Measurements from ENCODE around the gene STRN. TPM values are rescaled to one million over a fixed set of nuclear protein-coding genes. Genes with fewer than 3 reads are reported as not detected.

STRN gene
- total RNA-seq (10 to 100 TPM; 23.0 to 35.0 (median 30.9) TPM), polyA plus RNA-seq (10 to 100 TPM; 12.4 to 12.9 TPM), total RNA-seq (59.5 reads per million, percentile 75 among the genes with 10 or more reads in this experiment)

- ChIA-PET CTCF (interaction anchor here (0.6 to 1.3 kb wide), 3 partner anchors 8 to 917 kb away, joined by 4 to 5 read pairs (median 4); no protein-coding TSS in a partner anchor), POLR2A (interaction anchor here (0.6 to 1.6 kb wide), 15 partner anchors 10 to 1785 kb away, joined by 3 to 12 read pairs (median 3); partner anchors contain the start of genes GPATCH11, HEATR5B and SRSF7)
- peaks cover 35 to 57% (median 48%) of the 10 kb centered on the region in 7 donors for H3K4me1 Mint-ChIP-seq
Observed at GRCh38 chr2:36966370-36967235, at the start of gene STRN. Gene STRN, minus strand, starts transcription at chr2:36966536. Its CDS starts 73 bp downstream, at chr2:36966463.

GRCh38 chr2:37013315-37013641 is 46.9 kb upstream of the STRN start:
- Mint-ChIP-seq H3K9me3 (no peaks in the 10 kb centered on the region), H3K27ac (peak overlapping the region in 5 of 9 donors; percentile 30 to 85 (median 80)), H3K4me1 (peaks cover 4 to 31% (median 20%) of the 10 kb centered on the region in 7 donors), H3K36me3 (peaks cover 19 to 42% (median 30%) of the 10 kb centered on the region in 5 donors), H3K4me3 (peak overlapping the region in 5 of 10 donors; percentile 32 to 69 (median 56)), H3K27me3 (no peaks in the 10 kb centered on the region)
- H3K9me3 ChIP-seq (ENCODE audit: control insufficient read depth in 2 of 3, low read length in 3 of 3) = no peaks in the 10 kb centered on the region
- intact Hi-C loops (cut with micrococcal nuclease) = no loop called here
- no peak for ATAC-seq
- DNase-seq = no peak
- no peak overlapping the region for H3K4me3 ChIP-seq (ENCODE audit: low read length)
- ChIA-PET CTCF (no interaction called here), POLR2A (no interaction called here)
- H3K27me3 ChIP-seq (ENCODE audit: control insufficient read depth in 2 of 2, insufficient read depth in 2 of 2, low read length in 2 of 2) = no peaks in the 10 kb centered on the region
- H3K4me1 ChIP-seq (ENCODE audit: control insufficient read depth in 2 of 2, insufficient read depth in 2 of 2, low read length in 2 of 2) = no peaks in the 10 kb centered on the region
- H3K27ac ChIP-seq (ENCODE audit: low read depth, low read length) = peak overlapping the region; percentile 40
- H3K36me3 ChIP-seq (ENCODE audit: control insufficient read depth in 2 of 3, insufficient read depth in 3 of 3, low read length in 3 of 3) = peaks cover 7 to 58% (median 19%) of the 10 kb centered on the region in 3 experiments

More at GRCh38 chr2:36966370-36967235, at the start of gene STRN:
- peaks cover 0 to 12% (median 5%) of the 10 kb centered on the region in 5 donors for H3K36me3 Mint-ChIP-seq
- H3K27ac ChIP-seq (ENCODE audit: low read depth, low read length) = peak within 1 kb of the TSS; percentile 90
- no peaks in the 10 kb centered on the region for H3K27me3 ChIP-seq (ENCODE audit: control insufficient read depth in 2 of 2, insufficient read depth in 2 of 2, low read length in 2 of 2)
- H3K27me3 Mint-ChIP-seq = no peaks in the 10 kb centered on the region
- H3K9me3 ChIP-seq (ENCODE audit: control insufficient read depth in 2 of 3, low read length in 3 of 3) = no peaks in the 10 kb centered on the region
- peak within 1 kb of the TSS; percentile 89 for H3K4me3 ChIP-seq (ENCODE audit: low read length)
- H3K9me3 Mint-ChIP-seq = peaks cover 0 to 7% (median 0%) of the 10 kb centered on the region in 11 donors
- peaks cover 8 to 19% of the 10 kb centered on the region in 2 donors for H3K4me1 ChIP-seq (ENCODE audit: control insufficient read depth in 2 of 2, insufficient read depth in 2 of 2, low read length in 2 of 2)
- H3K36me3 ChIP-seq (ENCODE audit: control insufficient read depth in 2 of 3, insufficient read depth in 3 of 3, low read length in 3 of 3) = no peaks in the 10 kb centered on the region
- H3K27ac Mint-ChIP-seq = peak within 1 kb of the TSS; percentile 96 to 100 (median 98)
- DNase-seq (peak; percentile 96 to 99 (median 99)), ATAC-seq (peak; percentile 97)
- H3K4me3 Mint-ChIP-seq = peak within 1 kb of the TSS; percentile 92 to 99 (median 98)
- intact Hi-C loops (cut with micrococcal nuclease) = loop anchor here (1.0 to 10.0 kb wide), 17 partner anchors 18 to 1812 kb away; partner anchors contain the start of genes CDC42EP3 (in 2 of the 2), CEBPZ (in 2 of the 2), CEBPZOS (in 2 of the 2) and EIF2AK2 (in 2 of the 2)

- POLR2A ChIA-PET = no interaction called here
- H3K36me3 Mint-ChIP-seq = peaks cover 19 to 40% (median 29%) of the 10 kb centered on the region in 5 donors
Observed at GRCh38 chr2:37011130-37011529, 44.8 kb upstream of the STRN start.

GRCh38 chr2:37005118-37005868 is 39.0 kb upstream of the STRN start:
- Mint-ChIP-seq H3K4me3 (peak overlapping the region in 8 of 10 donors; percentile 15 to 76 (median 56)), H3K36me3 (peaks cover 10 to 37% (median 34%) of the 10 kb centered on the region in 5 donors), H3K27me3 (no peaks in the 10 kb centered on the region), H3K4me1 (peaks cover 5 to 17% (median 9%) of the 10 kb centered on the region in 7 donors), H3K9me3 (no peaks in the 10 kb centered on the region), H3K27ac (peak overlapping the region; percentile 28 to 84 (median 71))
- ATAC-seq (peak; percentile 80), DNase-seq (peak in 7 of 9 donors; percentile 15 to 46 (median 18))
- peaks cover 7 to 74% (median 23%) of the 10 kb centered on the region in 3 experiments for H3K36me3 ChIP-seq (ENCODE audit: control insufficient read depth in 2 of 3, insufficient read depth in 3 of 3, low read length in 3 of 3)
- intact Hi-C loops (cut with micrococcal nuclease) = loop anchor here (1.0 to 10.0 kb wide), 5 partner anchors 39 to 225 kb away; partner anchors contain the start of gene STRN (in 2 of the 2)
- H3K27ac ChIP-seq (ENCODE audit: low read depth, low read length) = peak overlapping the region; percentile 22
- H3K9me3 ChIP-seq (ENCODE audit: control insufficient read depth in 2 of 3, low read length in 3 of 3) = no peaks in the 10 kb centered on the region
- H3K27me3 ChIP-seq (ENCODE audit: control insufficient read depth in 2 of 2, insufficient read depth in 2 of 2, low read length in 2 of 2) = no peaks in the 10 kb centered on the region
- ChIA-PET CTCF (no interaction called here), POLR2A (no interaction called here)
- H3K4me3 ChIP-seq (ENCODE audit: low read length) = no peak overlapping the region
- H3K4me1 ChIP-seq (ENCODE audit: control insufficient read depth in 2 of 2, insufficient read depth in 2 of 2, low read length in 2 of 2) = no peaks in the 10 kb centered on the region

More at GRCh38 chr2:37011130-37011529, 44.8 kb upstream of the STRN start:
- H3K27me3 ChIP-seq (ENCODE audit: control insufficient read depth in 2 of 2, insufficient read depth in 2 of 2, low read length in 2 of 2) = no peaks in the 10 kb centered on the region
- H3K9me3 Mint-ChIP-seq = no peaks in the 10 kb centered on the region
- DNase-seq (no peak), ATAC-seq (no peak)
- H3K27ac Mint-ChIP-seq = peak overlapping the region in 8 of 9 donors; percentile 30 to 83 (median 78)
- intact Hi-C loops (cut with micrococcal nuclease) = no loop called here
- no peaks in the 10 kb centered on the region for H3K9me3 ChIP-seq (ENCODE audit: control insufficient read depth in 2 of 3, low read length in 3 of 3)
- peak overlapping the region in 4 of 10 donors; percentile 1 to 6 (median 4) for H3K4me3 Mint-ChIP-seq
- no peaks in the 10 kb centered on the region for H3K4me1 ChIP-seq (ENCODE audit: control insufficient read depth in 2 of 2, insufficient read depth in 2 of 2, low read length in 2 of 2)
- no peaks in the 10 kb centered on the region for H3K27me3 Mint-ChIP-seq
- CTCF ChIA-PET = interaction anchor here (0.6 to 0.9 kb wide), 2 partner anchors 10 to 700 kb away, joined by 3 to 4 read pairs; no protein-coding TSS in a partner anchor
- H3K4me3 ChIP-seq (ENCODE audit: low read length) = no peak overlapping the region
- peaks cover 10 to 56% (median 27%) of the 10 kb centered on the region in 3 experiments for H3K36me3 ChIP-seq (ENCODE audit: control insufficient read depth in 2 of 3, insufficient read depth in 3 of 3, low read length in 3 of 3)
- peak overlapping the region; percentile 43 for H3K27ac ChIP-seq (ENCODE audit: low read depth, low read length)
- H3K4me1 Mint-ChIP-seq = peaks cover 4 to 31% (median 20%) of the 10 kb centered on the region in 7 donors

GRCh38 chr2:37000988-37001556 is 34.7 kb upstream of the STRN start:
- Histone ChIP-seq H3K4me1 (ENCODE audit: control insufficient read depth in 2 of 2, insufficient read depth in 2 of 2, low read length in 2 of 2) (no peaks in the 10 kb centered on the region), H3K27me3 (ENCODE audit: control insufficient read depth in 2 of 2, insufficient read depth in 2 of 2, low read length in 2 of 2) (no peaks in the 10 kb centered on the region), H3K36me3 (ENCODE audit: control insufficient read depth in 2 of 3, insufficient read depth in 3 of 3, low read length in 3 of 3) (peaks cover 3 to 64% (median 11%) of the 10 kb centered on the region in 3 experiments), H3K4me3 (ENCODE audit: low read length) (no peak overlapping the region), H3K27ac (ENCODE audit: low read depth, low read length) (no peak overlapping the region), H3K9me3 (ENCODE audit: control insufficient read depth in 2 of 3, low read length in 3 of 3) (no peaks in the 10 kb centered on the region)
- ATAC-seq (no peak), DNase-seq (no peak)
- intact Hi-C loops (cut with micrococcal nuclease) = loop anchor here in 1 of 2 donors (10.0 kb wide), 1 partner anchor 126 kb away; no protein-coding TSS in a partner anchor
- H3K9me3 Mint-ChIP-seq = no peaks in the 10 kb centered on the region
- CTCF ChIA-PET = interaction anchor here (1.0 kb wide), 1 partner anchor 10 kb away, joined by 3 read pairs; no protein-coding TSS in a partner anchor
- POLR2A ChIA-PET = interaction anchor here (0.7 kb wide), 1 partner anchor 10 kb away, joined by 3 read pairs; no protein-coding TSS in a partner anchor
- H3K27me3 Mint-ChIP-seq = no peaks in the 10 kb centered on the region
- peaks cover 14 to 49% (median 31%) of the 10 kb centered on the region in 5 donors for H3K36me3 Mint-ChIP-seq
- H3K4me1 Mint-ChIP-seq = peaks cover 5 to 17% (median 9%) of the 10 kb centered on the region in 7 donors
- no peak overlapping the region for H3K27ac Mint-ChIP-seq
- no peak overlapping the region for H3K4me3 Mint-ChIP-seq

Data from naive thymus-derived CD4-positive, alpha-beta T cell (primary cell).